Fibroblast of skin of right biceps (primary cell): ENCODE results near the gene DDRGK1.

Experiments used
- DNase-seq: peaks from one replicate; pipeline ENCODE4 v3.0.0-alpha.2; 2013

DDRGK1 gene

GRCh38 chr20:3180319-3180718, 24.2 kb downstream of the DDRGK1 start:
- no peak for DNase-seq

GRCh38 chr20:3177746-3178485, 26.6 kb downstream of the DDRGK1 start:
- DNase-seq: no peak

- DNase-seq: no peak
Measured at GRCh38 chr20:3175270-3175669, 29.2 kb downstream of the DDRGK1 start.

GRCh38 chr20:3174442-3175261, 29.8 kb downstream of the DDRGK1 start:
- peak; percentile 9 for DNase-seq

GRCh38 chr20:3173610-3174441, 30.7 kb downstream of the DDRGK1 start:
- peak; percentile 81 for DNase-seq

- peak; percentile 67 for DNase-seq
Measured at GRCh38 chr20:3172933-3173609, 31.4 kb downstream of the DDRGK1 start, which contains the start of gene LZTS3. Gene LZTS3, minus strand, starts transcription at chr20:3173549. Its CDS starts 6,386 bp downstream, at chr20:3167163.

GRCh38 chr20:3172126-3172932, 32.2 kb downstream of the DDRGK1 start:
- DNase-seq: no peak

GRCh38 chr20:3171391-3172125, 32.9 kb downstream of the DDRGK1 start:
- DNase-seq: no peak

GRCh38 chr20:3168829-3169590, 35.5 kb downstream of the DDRGK1 start:
- DNase-seq: no peak

GRCh38 chr20:3168079-3168828, 36.2 kb downstream of the DDRGK1 start:
- no peak for DNase-seq

GRCh38 chr20:3167738-3168078, 36.8 kb downstream of the DDRGK1 start:
- no peak for DNase-seq

GRCh38 chr20:3166913-3167342, 37.6 kb downstream of the DDRGK1 start:
- DNase-seq: no peak

- DNase-seq: no peak
Measured at GRCh38 chr20:3166338-3166912, 38.1 kb downstream of the DDRGK1 start.

- peak; percentile 45 for DNase-seq
Measured at GRCh38 chr20:3165473-3166337, 38.8 kb downstream of the DDRGK1 start.

- DNase-seq: no peak
Measured at GRCh38 chr20:3164763-3165410, 39.6 kb downstream of the DDRGK1 start.

- DNase-seq: no peak
Measured at GRCh38 chr20:3164043-3164762, 40.3 kb downstream of the DDRGK1 start.
